Keratinocyte (primary cell): Measurements from ENCODE around the gene HSPA12B. TPM values are rescaled to one million over a fixed set of nuclear protein-coding genes. Genes with fewer than 3 reads are reported as not detected.

Source experiments
- DNase-seq: peaks from one replicate; pipeline ENCODE4 v3.0.0-alpha.2; 2011; ENCODE audit warnings: low read depth, missing footprints, low spot score
- FAIRE-seq: peaks from 2 replicates; lab custom pipeline; 2011; peaks lifted over from hg19 to GRCh38; lab: Jason Lieb, UNC
- H2AFZ ChIP-seq: 2 replicates; pipeline ENCODE4 v1.6.0; 2012; ENCODE audit warnings: low read length, control low read depth, inconsistent platforms; ENCODE audit not compliant: control insufficient read depth
- H3K27ac ChIP-seq: 2 replicates; pipeline ENCODE4 v1.5.1; 2011; ENCODE audit warnings: low read length; ENCODE audit not compliant: control insufficient read depth, insufficient read depth
- H3K27me3 ChIP-seq: 3 replicates; pipeline ENCODE4 v1.6.0; 2011; ENCODE audit warnings: low read length; ENCODE audit not compliant: control insufficient read depth, insufficient read depth; ENCODE audit errors: extremely low read depth
- H3K36me3 ChIP-seq, 2 experiments: 2 replicates in 1 of 2; 3 replicates in 1 of 2; pipeline ENCODE4 v1.5.1; 2011; ENCODE audit warnings: low read length in 2 of 2, mild to moderate bottlenecking in 1 of 2; ENCODE audit not compliant: control insufficient read depth in 2 of 2, insufficient read depth in 2 of 2; ENCODE audit errors: extremely low read depth in 1 of 2
- H3K4me1 ChIP-seq: 3 replicates; pipeline ENCODE4 v1.5.1; 2011; ENCODE audit warnings: low read length; ENCODE audit not compliant: control insufficient read depth, insufficient read depth; ENCODE audit errors: extremely low read depth
- H3K4me2 ChIP-seq: 3 replicates; pipeline ENCODE4 v1.6.0; 2011; ENCODE audit warnings: low read depth, low read length; ENCODE audit not compliant: control insufficient read depth, insufficient read depth; ENCODE audit errors: extremely low read depth
- H3K4me3 ChIP-seq, 3 experiments: fragments of 200-600 bp in 1 of 3; sonication (generic) in 1 of 3; 2 replicates in 2 of 3; 3 replicates in 1 of 3; pipeline ENCODE4 v1.5.1; 2011 to 2016; ENCODE audit warnings: low read length in 3 of 3, mild to moderate bottlenecking in 3 of 3, control low read depth in 2 of 3, inconsistent platforms in 1 of 3, low read depth in 1 of 3, mixed read lengths in 1 of 3, mixed run types in 1 of 3, moderate library complexity in 1 of 3; ENCODE audit not compliant: control insufficient read depth in 2 of 3, insufficient read depth in 2 of 3; ENCODE audit errors: extremely low read depth in 1 of 3
- H3K79me2 ChIP-seq: 2 replicates; pipeline ENCODE4 v1.6.0; 2012; ENCODE audit warnings: low read length; ENCODE audit not compliant: control insufficient read depth, insufficient read depth
- H3K9ac ChIP-seq: 3 replicates; pipeline ENCODE4 v1.6.0; 2011; ENCODE audit warnings: low read length; ENCODE audit not compliant: control insufficient read depth, insufficient read depth; ENCODE audit errors: extremely low read depth
- H3K9me1 ChIP-seq: 3 replicates; pipeline ENCODE4 v1.6.0; 2011; ENCODE audit warnings: low read length; ENCODE audit not compliant: control insufficient read depth, insufficient read depth; ENCODE audit errors: extremely low read depth
- H3K9me3 ChIP-seq: 2 replicates; pipeline ENCODE4 v1.5.1; 2012; ENCODE audit warnings: low read depth, low read length; ENCODE audit not compliant: control insufficient read depth
- H4K20me1 ChIP-seq: 3 replicates; pipeline ENCODE4 v1.6.0; 2011; ENCODE audit warnings: low read length; ENCODE audit not compliant: control insufficient read depth, insufficient read depth; ENCODE audit errors: extremely low read depth
- EZH2 ChIP-seq: IDR thresholded peaks from one replicate; pipeline ENCODE4 v1.6.1; 2012; ENCODE audit warnings: inconsistent platforms, mild to moderate bottlenecking, low read length, moderate library complexity
- dilution Hi-C: fragments of 300-500 bp; cut with MboI; formaldehyde crosslinking; loops from one replicate; pipeline ENCODE4 v1.7.0; 2020; ENCODE audit warnings: low sequenced_read_pairs; ENCODE audit not compliant: extremely low pct_ligation_motif_present
- polyA plus RNA-seq, 5 experiments: library from polyadenylated mRNA; depleted of rRNA in 3 of 5; stranded (reverse) in 3 of 5; stranded (forward) in 1 of 5; unstranded in 1 of 5; fragments of >200 nt; gene quantifications; 1 replicate in 1 of 5; 2 replicates in 3 of 5; 3 replicates in 1 of 5; pipeline versions ENCODE4 v1.2.1 to v1.2.3, GENCODE V29; 2011 to 2012; ENCODE audit warnings: missing spikeins in 2 of 5, low read depth in 1 of 5, low replicate concordance in 1 of 5
- TF ChIP-seq, protein P1 (sequence below), 3 experiments: IDR thresholded peaks in 1 of 3; conservative IDR thresholded peaks in 1 of 3; optimal IDR thresholded peaks in 1 of 3; 2 replicates in 2 of 3; 3 replicates in 1 of 3; pipeline versions ENCODE3 to v1.5.1; 2011; ENCODE audit warnings: low read length in 3 of 3, mild to moderate bottlenecking in 3 of 3, moderate library complexity in 2 of 3, control low read depth in 1 of 3, inconsistent platforms in 1 of 3; ENCODE audit not compliant: insufficient read depth in 2 of 3; ENCODE audit errors: extremely low read depth in 1 of 3

The HSPA12B gene
- polyA plus RNA-seq, 1 donor (not counting 4 experiments of a cell fraction or from before 2014, with no cell fraction given) = not detected

DNA sequence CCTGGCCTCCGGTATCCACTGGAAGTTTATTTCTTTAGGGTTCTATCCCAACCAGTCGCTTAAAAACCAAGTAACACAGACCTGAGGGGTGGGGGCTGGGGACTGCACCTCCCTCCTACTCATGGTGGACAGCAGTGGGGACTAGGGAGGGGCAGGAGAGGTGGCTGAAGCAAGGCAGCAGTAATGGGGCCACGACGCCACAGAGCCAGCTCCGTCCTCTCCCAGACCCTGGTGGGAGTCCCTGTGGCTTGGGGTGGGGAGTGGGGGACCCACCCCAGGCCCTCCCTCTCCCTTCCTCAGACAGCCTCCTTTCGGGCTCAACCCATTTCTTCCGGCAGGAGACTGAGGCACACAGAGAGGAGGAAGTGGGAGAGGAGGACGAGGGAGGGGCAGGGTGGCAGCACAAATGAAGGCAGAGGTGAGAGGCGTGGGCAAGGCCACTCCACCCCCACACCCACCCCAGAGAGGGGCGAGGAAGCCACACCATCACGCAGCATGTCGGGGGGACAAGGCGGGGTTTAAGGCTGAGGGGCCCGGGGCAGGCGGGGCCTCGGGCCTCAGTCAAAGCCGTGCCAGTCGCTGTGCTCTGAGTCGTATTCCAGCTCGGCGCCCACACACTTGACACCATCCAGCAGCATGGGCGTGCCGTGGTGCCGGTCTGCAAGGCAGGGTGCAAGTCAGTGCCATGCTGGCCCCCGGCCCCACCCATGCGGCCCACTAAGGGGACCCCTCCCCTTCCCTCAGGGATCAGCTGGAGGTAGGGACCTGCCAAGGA lies 21.2 kb downstream of the HSPA12B start:
- dilution Hi-C loops = no loop called here
- Histone ChIP-seq H3K27me3 (peaks cover 28% of the 10 kb centered on the region), H3K4me2 (no peak overlapping the region), H3K4me3 (no peak overlapping the region), H3K4me1 (peaks cover 16% of the 10 kb centered on the region), H4K20me1 (peaks cover 7% of the 10 kb centered on the region), H2AFZ (no peak overlapping the region), H3K9me1 (no peaks in the 10 kb centered on the region), H3K27ac (no peak overlapping the region), H3K9ac (no peak overlapping the region), H3K36me3 (peaks cover 0 to 10% of the 10 kb centered on the region in 2 experiments), H3K9me3 (no peaks in the 10 kb centered on the region), H3K79me2 (no peaks in the 10 kb centered on the region)
- DNase-seq = no peak
- TF ChIP-seq, protein P1, sequence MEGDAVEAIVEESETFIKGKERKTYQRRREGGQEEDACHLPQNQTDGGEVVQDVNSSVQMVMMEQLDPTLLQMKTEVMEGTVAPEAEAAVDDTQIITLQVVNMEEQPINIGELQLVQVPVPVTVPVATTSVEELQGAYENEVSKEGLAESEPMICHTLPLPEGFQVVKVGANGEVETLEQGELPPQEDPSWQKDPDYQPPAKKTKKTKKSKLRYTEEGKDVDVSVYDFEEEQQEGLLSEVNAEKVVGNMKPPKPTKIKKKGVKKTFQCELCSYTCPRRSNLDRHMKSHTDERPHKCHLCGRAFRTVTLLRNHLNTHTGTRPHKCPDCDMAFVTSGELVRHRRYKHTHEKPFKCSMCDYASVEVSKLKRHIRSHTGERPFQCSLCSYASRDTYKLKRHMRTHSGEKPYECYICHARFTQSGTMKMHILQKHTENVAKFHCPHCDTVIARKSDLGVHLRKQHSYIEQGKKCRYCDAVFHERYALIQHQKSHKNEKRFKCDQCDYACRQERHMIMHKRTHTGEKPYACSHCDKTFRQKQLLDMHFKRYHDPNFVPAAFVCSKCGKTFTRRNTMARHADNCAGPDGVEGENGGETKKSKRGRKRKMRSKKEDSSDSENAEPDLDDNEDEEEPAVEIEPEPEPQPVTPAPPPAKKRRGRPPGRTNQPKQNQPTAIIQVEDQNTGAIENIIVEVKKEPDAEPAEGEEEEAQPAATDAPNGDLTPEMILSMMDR (optimal IDR thresholded peaks at IDR 0.05 in 1 of 3, IDR thresholded peaks at IDR 0.05 in 1 of 3, conservative IDR thresholded peaks at IDR 0.05 in 1 of 3; ENCODE audit: extremely low read depth in 1 of 3, insufficient read depth in 2 of 3, low read length in 3 of 3) = no peak
- no peak for FAIRE-seq

DNA sequence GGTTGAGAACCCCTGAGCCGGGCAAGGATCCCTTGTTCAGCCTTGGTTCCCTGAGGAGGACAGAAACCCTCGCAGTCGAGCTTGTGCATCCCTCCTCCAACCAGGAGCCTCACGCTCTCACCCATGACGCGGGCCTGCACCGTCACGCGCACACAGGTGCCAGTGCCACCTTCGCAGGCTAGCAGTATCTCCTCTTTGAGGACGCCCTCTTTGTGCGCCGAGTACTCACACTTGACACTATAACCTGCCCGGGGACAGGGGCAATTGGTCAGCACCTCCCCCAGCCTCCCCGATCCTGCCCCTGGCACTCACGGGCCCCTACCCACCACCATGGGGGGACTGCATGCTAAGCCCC lies 21.8 kb downstream of the HSPA12B start:
- Histone ChIP-seq H3K9me3 (no peaks in the 10 kb centered on the region), H3K9ac (no peak overlapping the region), H4K20me1 (peaks cover 7% of the 10 kb centered on the region), H3K79me2 (no peaks in the 10 kb centered on the region), H3K9me1 (no peaks in the 10 kb centered on the region), H3K27me3 (peaks cover 22% of the 10 kb centered on the region), H3K27ac (no peak overlapping the region), H3K4me3 (no peak overlapping the region), H3K4me2 (no peak overlapping the region), H2AFZ (no peak overlapping the region), H3K36me3 (peaks cover 0 to 10% of the 10 kb centered on the region in 2 experiments), H3K4me1 (peaks cover 16% of the 10 kb centered on the region)
- dilution Hi-C loops = no loop called here
- TF ChIP-seq EZH2 = no peak
- TF ChIP-seq, protein P1 (optimal IDR thresholded peaks at IDR 0.05 in 1 of 3, IDR thresholded peaks at IDR 0.05 in 1 of 3, conservative IDR thresholded peaks at IDR 0.05 in 1 of 3; ENCODE audit: extremely low read depth in 1 of 3, insufficient read depth in 2 of 3, low read length in 3 of 3) = no peak
- FAIRE-seq (no peak), DNase-seq (no peak)
